NCI-H460 (cell line): ENCODE results near the gene ANKRD17. TPM values are rescaled to one million over a fixed set of nuclear protein-coding genes. Genes with fewer than 3 reads are reported as not detected.
"Not testable (repeated sequence)": the region's sequence is repeated elsewhere in the genome, so short reads cannot be mapped to it uniquely, and the experiment has no call there.

Experiments used
- DNase-seq: peaks from one replicate; pipeline ENCODE4 v3.0.0-alpha.2; 2016; ENCODE audit warnings: low read depth; ENCODE audit errors: extremely low read depth
- polyA plus RNA-seq: library from polyadenylated mRNA; depleted of rRNA; stranded (reverse); fragments of >200 nt; gene quantifications from 2 replicates; pipeline ENCODE4 v1.2.3, GENCODE V29; 2014; cell fraction: nucleus; rRNA removed
- total RNA-seq: library from RNA; depleted of rRNA; stranded (reverse); fragments of >200 nt; shearing (Covaris generic); gene quantifications from 2 replicates; pipeline ENCODE4 v1.2.3, GENCODE V29; 2014; rRNA removed

Gene ANKRD17
- 33.7 and 36.1 TPM in 2 replicates for total RNA-seq
- polyA plus RNA-seq = 15.4 and 22.4 TPM in 2 replicates

- DNase-seq = peak; percentile 85
These were observed at the start of gene ANKRD17 for GRCh38 chr4:73258686-73259570. ANKRD17 (minus strand) TSS chr4:73258798; CDS start chr4:73258668, 130 bp downstream.

GRCh38 chr4:73308286-73308685, 49.7 kb upstream of the ANKRD17 start:
- DNase-seq = peak; percentile 8

GRCh38 chr4:73303711-73304110, 45.1 kb upstream of the ANKRD17 start:
- DNase-seq = no peak

- DNase-seq = no peak
These were observed 41.1 kb upstream of the ANKRD17 start for GRCh38 chr4:73299548-73300280.

GRCh38 chr4:73292661-73293060, 34.1 kb upstream of the ANKRD17 start:
- DNase-seq = not testable (repeated sequence)

- DNase-seq = no peak
These were observed 23.4 kb upstream of the ANKRD17 start for GRCh38 chr4:73281982-73282381.

GRCh38 chr4:73281396-73281795, 22.8 kb upstream of the ANKRD17 start:
- DNase-seq = no peak

- DNase-seq = no peak
These were observed 18.6 kb upstream of the ANKRD17 start for GRCh38 chr4:73277201-73277600.

- no peak for DNase-seq
These were observed 16.7 kb upstream of the ANKRD17 start for GRCh38 chr4:73275318-73275654.

GRCh38 chr4:73272816-73273215, 14.2 kb upstream of the ANKRD17 start:
- DNase-seq = no peak

- DNase-seq = no peak
These were observed 8.5 kb upstream of the ANKRD17 start for GRCh38 chr4:73267050-73267449.

- no peak for DNase-seq
These were observed 1.0 kb upstream of the ANKRD17 start for GRCh38 chr4:73259571-73260090.

- no peak for DNase-seq
These were observed 237 bp downstream of the ANKRD17 start for GRCh38 chr4:73258436-73258685.

GRCh38 chr4:73257651-73258435, 755 bp downstream of the ANKRD17 start:
- no peak for DNase-seq

GRCh38 chr4:73257234-73257633, 1.4 kb downstream of the ANKRD17 start:
- peak; percentile 81 for DNase-seq

- DNase-seq = not testable (repeated sequence)
These were observed 2.8 kb downstream of the ANKRD17 start for GRCh38 chr4:73255847-73256246.

- DNase-seq = no peak
These were observed 6.6 kb downstream of the ANKRD17 start for GRCh38 chr4:73252001-73252400.

GRCh38 chr4:73251384-73251783, 7.2 kb downstream of the ANKRD17 start:
- no peak for DNase-seq

GRCh38 chr4:73250642-73251041, 8.0 kb downstream of the ANKRD17 start:
- no peak for DNase-seq

GRCh38 chr4:73248821-73249220, 9.8 kb downstream of the ANKRD17 start:
- no peak for DNase-seq

- no peak for DNase-seq
These were observed 10.2 kb downstream of the ANKRD17 start for GRCh38 chr4:73248416-73248815.
